ENCODE data around the gene LDLRAD4.

LDLRAD4 gene

DNA sequence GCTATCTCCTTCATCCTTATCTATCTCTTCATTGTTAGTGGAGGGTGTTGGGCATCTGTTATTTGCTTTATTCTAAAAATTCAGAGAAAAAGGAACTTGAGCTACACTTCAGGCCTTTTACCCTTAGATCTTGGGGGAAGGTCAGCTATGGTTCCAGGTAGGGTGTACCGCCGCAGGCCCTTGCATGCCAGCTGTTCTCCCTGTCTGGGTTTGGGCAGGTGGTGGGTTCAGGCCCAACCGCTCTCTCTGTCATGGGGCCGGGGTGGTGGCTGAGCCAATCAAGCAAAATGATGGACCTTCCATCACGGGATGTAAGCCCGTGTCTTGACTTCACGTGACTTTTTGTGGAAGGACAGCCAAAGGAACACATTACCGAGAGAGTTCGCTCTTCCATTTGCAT lies 231.1 kb downstream of the LDLRAD4 start:
- H3K9me3 ChIP-seq (ENCODE audit: low read depth, low read length) = no peaks in the 10 kb centered on the region
- DNase-seq (ENCODE audit: low read depth, low spot score) = no peak
- H3K9ac ChIP-seq (ENCODE audit: insufficient read length) = no peak overlapping the region
- TF ChIP-seq POLR2AphosphoS5 (IDR thresholded peaks at IDR 0.05; ENCODE audit: borderline replicate concordance, low read depth, low read length) = no peak
- TF ChIP-seq EZH2 (IDR thresholded peaks at IDR 0.05) = no peak
- no peak for TF ChIP-seq FOXP2 (optimal IDR thresholded peaks at IDR 0.05; ENCODE audit: control extremely low read depth, extremely low read length, insufficient read depth)
- H3K4me3 ChIP-seq = no peak overlapping the region
- no peaks in the 10 kb centered on the region for H3K36me3 ChIP-seq (ENCODE audit: insufficient read depth, low read length)
- no peak overlapping the region for H3K27ac ChIP-seq

DNA sequence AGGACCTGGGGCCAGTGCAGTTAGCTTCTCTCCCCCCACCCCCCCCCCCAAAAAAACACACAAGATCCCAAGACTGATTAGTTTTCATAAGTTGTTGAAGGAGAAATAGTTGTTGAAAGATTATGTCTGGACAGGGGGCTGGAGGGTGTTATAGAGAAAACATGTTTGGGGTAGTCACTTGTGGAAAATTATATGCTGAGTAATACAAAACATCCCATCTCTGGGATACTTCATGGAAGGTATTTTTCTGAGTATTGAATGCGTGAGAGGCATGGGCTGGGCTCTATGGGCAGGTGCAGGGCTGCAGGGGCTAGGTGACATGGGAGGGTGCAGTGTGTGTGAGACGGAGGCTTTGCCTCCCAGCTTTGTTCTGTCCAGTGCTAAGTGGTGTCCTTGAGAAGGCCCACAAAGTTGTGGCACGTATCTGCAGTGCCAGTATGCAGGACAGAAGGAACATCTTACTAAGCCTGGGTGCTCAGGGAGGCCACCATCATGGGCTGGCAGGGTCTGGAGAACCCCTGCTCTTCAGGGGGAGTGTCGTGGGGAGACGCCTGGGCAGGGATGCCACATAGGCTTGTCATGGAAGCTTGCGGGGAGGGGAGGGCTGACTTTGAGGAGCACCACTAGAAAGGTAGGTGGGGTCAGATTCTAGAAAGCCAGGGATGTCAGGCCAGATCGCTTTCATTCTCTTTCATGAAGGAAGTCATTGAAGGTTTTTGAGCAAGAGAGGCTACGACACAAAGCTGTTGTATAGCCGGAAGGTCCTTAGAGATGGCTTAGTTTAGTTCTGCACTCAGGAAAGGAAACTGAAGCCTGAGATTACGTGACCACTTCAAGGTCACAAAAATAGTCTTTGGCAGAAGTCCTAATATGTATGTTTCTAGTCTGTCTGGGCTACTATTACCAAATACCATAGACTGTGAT lies 232.0 kb downstream of the LDLRAD4 start:
- TF ChIP-seq EZH2 (IDR thresholded peaks at IDR 0.05) (no peak), FOXP2 (optimal IDR thresholded peaks at IDR 0.05; ENCODE audit: control extremely low read depth, extremely low read length, insufficient read depth) (no peak), POLR2AphosphoS5 (IDR thresholded peaks at IDR 0.05; ENCODE audit: borderline replicate concordance, low read depth, low read length) (no peak)
- DNase-seq (ENCODE audit: low read depth, low spot score) = no peak
- H3K9me3 ChIP-seq (ENCODE audit: low read depth, low read length) = no peaks in the 10 kb centered on the region

GRCh38 chr18:13451213-13451540 lies 232.6 kb downstream of the LDLRAD4 start:
- Histone ChIP-seq H3K9ac (ENCODE audit: insufficient read length) (no peak overlapping the region), H3K27ac (no peak overlapping the region), H3K9me3 (ENCODE audit: low read depth, low read length) (no peaks in the 10 kb centered on the region), H3K36me3 (ENCODE audit: insufficient read depth, low read length) (no peaks in the 10 kb centered on the region), H3K4me3 (no peak overlapping the region)
- TF ChIP-seq POLR2AphosphoS5 (IDR thresholded peaks at IDR 0.05; ENCODE audit: borderline replicate concordance, low read depth, low read length) = no peak
- TF ChIP-seq FOXP2 (optimal IDR thresholded peaks at IDR 0.05; ENCODE audit: control extremely low read depth, extremely low read length, insufficient read depth) = no peak
- TF ChIP-seq EZH2 (IDR thresholded peaks at IDR 0.05) = no peak
- no peak for DNase-seq (ENCODE audit: low read depth, low spot score)

More for the DNA sequence above, 232.0 kb downstream of the LDLRAD4 start:
- no peaks in the 10 kb centered on the region for H3K36me3 ChIP-seq (ENCODE audit: insufficient read depth, low read length)
- no peak overlapping the region for H3K27ac ChIP-seq
- H3K4me3 ChIP-seq = no peak overlapping the region
- no peak overlapping the region for H3K9ac ChIP-seq (ENCODE audit: insufficient read length)

- no peaks in the 10 kb centered on the region for H3K9me3 ChIP-seq (ENCODE audit: low read depth, low read length)
- TF ChIP-seq EZH2 (IDR thresholded peaks at IDR 0.05) (no peak), FOXP2 (optimal IDR thresholded peaks at IDR 0.05; ENCODE audit: control extremely low read depth, extremely low read length, insufficient read depth) (no peak), POLR2AphosphoS5 (IDR thresholded peaks at IDR 0.05; ENCODE audit: borderline replicate concordance, low read depth, low read length) (no peak)
- DNase-seq (ENCODE audit: low read depth, low spot score) = no peak
- H3K4me3 ChIP-seq = no peak overlapping the region
- no peak overlapping the region for H3K9ac ChIP-seq (ENCODE audit: insufficient read length)
- H3K36me3 ChIP-seq (ENCODE audit: insufficient read depth, low read length) = no peaks in the 10 kb centered on the region
- no peak overlapping the region for H3K27ac ChIP-seq
These were observed 233.3 kb downstream of the LDLRAD4 start for GRCh38 chr18:13451661-13452387.

DNA sequence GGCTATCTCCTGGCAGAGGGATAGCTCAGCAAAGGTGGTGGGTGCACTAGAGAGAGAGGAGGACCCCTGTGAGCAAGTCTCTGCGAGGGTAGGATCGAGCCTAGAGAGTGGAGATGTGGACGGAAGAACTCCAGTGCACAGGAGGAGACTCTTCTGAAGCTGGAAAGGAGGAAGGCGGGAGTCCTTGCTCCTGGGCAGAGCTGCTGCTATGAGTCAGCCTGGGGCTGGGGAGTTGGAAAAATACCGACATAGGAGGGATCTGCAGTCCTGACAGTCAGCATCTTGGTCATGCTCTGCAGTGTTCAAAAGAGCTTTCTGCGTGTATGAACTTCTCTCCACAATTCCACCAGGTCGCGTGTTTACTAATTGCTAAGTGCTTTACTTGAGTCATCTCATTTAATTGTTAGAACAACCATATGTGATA lies 233.8 kb downstream of the LDLRAD4 start:
- DNase-seq (ENCODE audit: low read depth, low spot score) = no peak
- H3K9ac ChIP-seq (ENCODE audit: insufficient read length) = no peak overlapping the region
- H3K9me3 ChIP-seq (ENCODE audit: low read depth, low read length) = no peaks in the 10 kb centered on the region
- H3K27ac ChIP-seq = no peak overlapping the region
- no peak overlapping the region for H3K4me3 ChIP-seq
- no peak for TF ChIP-seq POLR2AphosphoS5 (IDR thresholded peaks at IDR 0.05; ENCODE audit: borderline replicate concordance, low read depth, low read length)
- no peak for TF ChIP-seq EZH2 (IDR thresholded peaks at IDR 0.05)
- TF ChIP-seq FOXP2 (optimal IDR thresholded peaks at IDR 0.05; ENCODE audit: control extremely low read depth, extremely low read length, insufficient read depth) = no peak
- H3K36me3 ChIP-seq (ENCODE audit: insufficient read depth, low read length) = no peaks in the 10 kb centered on the region

DNA sequence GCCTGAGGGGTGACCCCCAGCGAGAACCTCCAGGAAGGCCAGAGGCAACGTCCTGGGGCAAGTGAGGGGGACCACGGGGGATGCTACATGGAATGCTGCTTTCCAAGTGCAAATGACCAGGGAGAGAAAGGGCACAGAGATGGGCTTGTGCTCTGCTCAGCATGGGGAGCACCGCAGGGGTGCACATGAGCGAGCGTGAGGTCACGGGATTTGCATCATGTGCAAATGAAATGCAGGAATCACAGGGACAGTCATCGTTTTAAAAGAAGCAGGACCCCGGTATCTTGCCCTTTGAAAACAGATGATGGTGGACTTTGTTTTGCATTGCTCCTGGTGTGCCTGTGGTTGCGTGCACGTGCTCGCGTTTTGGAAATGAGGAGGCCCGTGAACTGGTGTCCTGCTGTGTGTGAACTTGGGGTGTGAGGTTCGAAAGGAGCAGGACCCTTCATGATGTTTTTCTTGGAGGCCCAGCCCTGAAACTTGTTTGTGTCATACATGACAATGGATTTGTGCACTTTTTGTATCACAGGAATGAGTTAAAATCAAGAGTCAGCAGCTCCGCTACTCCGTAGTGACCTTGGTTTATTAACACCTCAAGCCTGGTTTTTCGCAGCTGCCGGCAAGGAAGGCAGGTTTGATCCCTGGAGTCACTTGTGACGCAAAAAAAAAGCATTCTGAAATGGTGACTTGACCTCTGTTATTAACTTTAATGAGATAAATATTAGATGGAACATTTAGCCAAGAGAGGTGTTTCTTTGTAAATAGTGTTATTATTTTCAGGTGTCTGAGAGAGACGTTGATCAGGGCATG lies 234.5 kb downstream of the LDLRAD4 start:
- H3K27ac ChIP-seq = no peak overlapping the region
- no peaks in the 10 kb centered on the region for H3K36me3 ChIP-seq (ENCODE audit: insufficient read depth, low read length)
- TF ChIP-seq POLR2AphosphoS5 (IDR thresholded peaks at IDR 0.05; ENCODE audit: borderline replicate concordance, low read depth, low read length) (no peak), EZH2 (IDR thresholded peaks at IDR 0.05) (no peak), FOXP2 (optimal IDR thresholded peaks at IDR 0.05; ENCODE audit: control extremely low read depth, extremely low read length, insufficient read depth) (no peak)
- no peak for DNase-seq (ENCODE audit: low read depth, low spot score)
- H3K9me3 ChIP-seq (ENCODE audit: low read depth, low read length) = no peaks in the 10 kb centered on the region
- H3K4me3 ChIP-seq = no peak overlapping the region
- H3K9ac ChIP-seq (ENCODE audit: insufficient read length) = no peak overlapping the region

GRCh38 chr18:13453714-13454113 lies 235.2 kb downstream of the LDLRAD4 start:
- Histone ChIP-seq H3K27ac (no peak overlapping the region), H3K4me3 (no peak overlapping the region), H3K36me3 (ENCODE audit: insufficient read depth, low read length) (no peaks in the 10 kb centered on the region), H3K9ac (ENCODE audit: insufficient read length) (no peak overlapping the region), H3K9me3 (ENCODE audit: low read depth, low read length) (no peaks in the 10 kb centered on the region)
- DNase-seq (ENCODE audit: low read depth, low spot score) = no peak
- no peak for TF ChIP-seq EZH2 (IDR thresholded peaks at IDR 0.05)
- TF ChIP-seq POLR2AphosphoS5 (IDR thresholded peaks at IDR 0.05; ENCODE audit: borderline replicate concordance, low read depth, low read length) = no peak
- no peak for TF ChIP-seq FOXP2 (optimal IDR thresholded peaks at IDR 0.05; ENCODE audit: control extremely low read depth, extremely low read length, insufficient read depth)

Data from SK-N-MC (cell line).